ENCODE results near the gene SH3TC1. TPM values are rescaled to one million over a fixed set of nuclear protein-coding genes. Genes with fewer than 3 reads are reported as not detected.

The SH3TC1 gene
- total RNA-seq, 2 experiments from 2014 or later = 119 to 127 TPM

DNA sequence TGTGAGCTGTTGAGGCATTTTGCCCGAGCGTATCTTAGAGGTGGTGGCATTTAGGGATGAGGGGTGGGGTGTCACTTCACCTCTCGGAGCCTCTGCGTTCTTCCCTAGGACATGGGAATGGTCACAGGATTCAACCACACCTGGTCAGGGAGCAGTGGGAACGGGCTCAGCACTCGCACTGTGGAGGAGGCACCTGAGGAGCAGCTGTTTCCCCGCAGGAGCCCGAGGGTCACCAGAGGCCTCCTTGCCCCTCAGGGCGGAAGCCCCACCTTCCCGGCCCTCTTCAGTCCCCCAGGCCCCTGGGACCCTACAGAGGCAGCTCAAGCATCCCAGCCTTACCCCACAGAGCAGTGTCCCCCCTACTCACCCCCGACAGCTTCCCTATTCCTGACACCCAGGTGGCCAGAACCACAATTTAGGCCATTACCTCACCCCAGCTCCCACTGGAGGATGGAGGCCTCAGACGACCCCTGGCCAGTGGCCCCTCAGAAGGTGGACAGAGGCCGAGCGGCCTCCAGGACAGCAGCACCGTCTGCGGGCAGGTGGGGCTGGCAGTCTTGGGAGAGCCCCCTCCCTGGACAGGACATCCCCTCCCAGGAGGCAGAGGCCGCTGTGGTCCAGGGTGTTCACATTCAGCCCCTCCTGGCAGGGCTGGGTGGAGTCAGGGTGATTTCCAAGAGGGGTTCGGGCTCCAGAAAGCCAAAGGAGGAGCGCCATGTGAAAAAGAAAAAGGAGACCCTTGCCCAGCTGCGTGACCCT lies 66.3 kb downstream of the SH3TC1 start:
- H3K27me3 ChIP-seq (ENCODE audit: control insufficient read depth in 1 of 2, insufficient read depth in 2 of 2, low read length in 2 of 2) = peaks cover 2 to 6% of the 10 kb centered on the region in 2 experiments
- no peak overlapping the region for H3K27ac Mint-ChIP-seq

DNA sequence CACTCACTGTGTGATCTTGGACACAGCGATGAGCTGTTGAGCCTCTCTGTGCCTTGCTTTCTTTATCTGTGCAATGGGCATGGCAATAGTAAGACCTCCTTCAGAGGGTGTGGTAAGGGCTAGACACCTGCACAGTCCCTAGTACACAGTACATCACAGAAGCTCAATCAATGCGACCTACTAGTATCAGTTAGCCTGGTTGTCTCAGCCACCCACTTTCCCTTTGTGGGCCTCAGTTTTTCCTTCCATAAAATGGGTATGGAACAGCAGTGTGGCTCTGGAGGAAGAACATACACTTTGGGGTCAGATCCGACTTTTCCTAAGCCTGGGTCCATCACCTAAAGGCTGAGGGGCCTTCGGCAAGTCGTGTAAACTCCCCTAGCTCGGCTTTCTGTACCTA lies 67.0 kb downstream of the SH3TC1 start:
- Mint-ChIP-seq H3K4me1 (ENCODE audit: low read depth) (no peaks in the 10 kb centered on the region), H3K27ac (no peak overlapping the region), H3K9me3 (no peaks in the 10 kb centered on the region), H3K27me3 (peaks cover 16% of the 10 kb centered on the region), H3K4me3 (no peak overlapping the region), H3K36me3 (ENCODE audit: low read depth) (no peaks in the 10 kb centered on the region)
- H3K27ac ChIP-seq (ENCODE audit: low read depth in 1 of 2, low read length in 2 of 2) = no peak overlapping the region
- DNase-seq (no peak), ATAC-seq (ENCODE audit: poor library complexity) (no peak)
- H3K36me3 ChIP-seq (ENCODE audit: insufficient read depth, low read length) = no peaks in the 10 kb centered on the region
- intact Hi-C loops (cut with DNase I, micrococcal nuclease) = no loop called here
- TF ChIP-seq, protein P1, sequence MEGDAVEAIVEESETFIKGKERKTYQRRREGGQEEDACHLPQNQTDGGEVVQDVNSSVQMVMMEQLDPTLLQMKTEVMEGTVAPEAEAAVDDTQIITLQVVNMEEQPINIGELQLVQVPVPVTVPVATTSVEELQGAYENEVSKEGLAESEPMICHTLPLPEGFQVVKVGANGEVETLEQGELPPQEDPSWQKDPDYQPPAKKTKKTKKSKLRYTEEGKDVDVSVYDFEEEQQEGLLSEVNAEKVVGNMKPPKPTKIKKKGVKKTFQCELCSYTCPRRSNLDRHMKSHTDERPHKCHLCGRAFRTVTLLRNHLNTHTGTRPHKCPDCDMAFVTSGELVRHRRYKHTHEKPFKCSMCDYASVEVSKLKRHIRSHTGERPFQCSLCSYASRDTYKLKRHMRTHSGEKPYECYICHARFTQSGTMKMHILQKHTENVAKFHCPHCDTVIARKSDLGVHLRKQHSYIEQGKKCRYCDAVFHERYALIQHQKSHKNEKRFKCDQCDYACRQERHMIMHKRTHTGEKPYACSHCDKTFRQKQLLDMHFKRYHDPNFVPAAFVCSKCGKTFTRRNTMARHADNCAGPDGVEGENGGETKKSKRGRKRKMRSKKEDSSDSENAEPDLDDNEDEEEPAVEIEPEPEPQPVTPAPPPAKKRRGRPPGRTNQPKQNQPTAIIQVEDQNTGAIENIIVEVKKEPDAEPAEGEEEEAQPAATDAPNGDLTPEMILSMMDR (IDR thresholded peaks at IDR 0.05) = no peak
- H3K4me3 ChIP-seq (ENCODE audit: low read length) = no peak overlapping the region
- no peaks in the 10 kb centered on the region for H3K9me3 ChIP-seq (ENCODE audit: control insufficient read depth in 1 of 2, insufficient read depth in 1 of 2, low read length in 2 of 2)
- peaks cover 5 to 12% of the 10 kb centered on the region in 2 experiments for H3K27me3 ChIP-seq (ENCODE audit: control insufficient read depth in 1 of 2, insufficient read depth in 2 of 2, low read length in 2 of 2)
- CTCF ChIA-PET = no interaction called here
- no peaks in the 10 kb centered on the region for H3K4me1 ChIP-seq (ENCODE audit: insufficient read depth, low read length)
- POLR2A ChIA-PET = no interaction called here

More for the DNA sequence above, 66.3 kb downstream of the SH3TC1 start:
- H3K4me3 Mint-ChIP-seq = no peak overlapping the region
- peaks cover 14% of the 10 kb centered on the region for H3K27me3 Mint-ChIP-seq
- intact Hi-C loops (cut with DNase I, micrococcal nuclease) = no loop called here
- H3K27ac ChIP-seq (ENCODE audit: low read depth in 1 of 2, low read length in 2 of 2) = no peak overlapping the region
- H3K4me1 Mint-ChIP-seq (ENCODE audit: low read depth) = no peaks in the 10 kb centered on the region
- H3K36me3 Mint-ChIP-seq (ENCODE audit: low read depth) = no peaks in the 10 kb centered on the region
- H3K9me3 Mint-ChIP-seq = no peaks in the 10 kb centered on the region
- no peak overlapping the region for H3K4me3 ChIP-seq (ENCODE audit: low read length)
- ATAC-seq (ENCODE audit: poor library complexity) (no peak), DNase-seq (no peak)
- TF ChIP-seq, protein P1 (IDR thresholded peaks at IDR 0.05) = no peak
- no peaks in the 10 kb centered on the region for H3K36me3 ChIP-seq (ENCODE audit: insufficient read depth, low read length)
- POLR2A ChIA-PET = no interaction called here
- H3K9me3 ChIP-seq (ENCODE audit: control insufficient read depth in 1 of 2, insufficient read depth in 1 of 2, low read length in 2 of 2) = no peaks in the 10 kb centered on the region
- no peaks in the 10 kb centered on the region for H3K4me1 ChIP-seq (ENCODE audit: insufficient read depth, low read length)
- CTCF ChIA-PET = no interaction called here

DNA sequence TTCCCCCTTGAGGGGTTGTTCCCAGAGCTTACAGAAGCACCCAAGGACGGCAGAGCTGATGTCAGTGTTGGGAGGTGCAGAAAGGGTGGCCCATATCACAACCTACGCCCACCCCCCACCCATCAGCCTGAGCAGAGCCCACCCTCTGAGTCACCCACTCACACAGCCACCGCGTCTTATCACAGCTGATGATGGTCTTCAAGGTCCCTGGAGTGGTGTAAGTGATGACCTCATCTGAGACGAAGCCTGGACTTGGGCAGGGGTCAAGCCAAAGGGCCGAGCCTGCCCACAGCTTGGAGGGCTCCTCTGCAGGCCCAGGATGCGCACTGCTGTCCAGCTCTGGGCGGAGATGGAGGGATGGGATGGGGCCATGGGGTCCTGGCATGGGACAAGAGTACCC lies 67.4 kb downstream of the SH3TC1 start:
- no peaks in the 10 kb centered on the region for H3K9me3 ChIP-seq (ENCODE audit: control insufficient read depth in 1 of 2, insufficient read depth in 1 of 2, low read length in 2 of 2)
- Mint-ChIP-seq H3K27ac (no peak overlapping the region), H3K27me3 (peaks cover 20% of the 10 kb centered on the region), H3K36me3 (ENCODE audit: low read depth) (no peaks in the 10 kb centered on the region), H3K4me1 (ENCODE audit: low read depth) (no peaks in the 10 kb centered on the region), H3K4me3 (no peak overlapping the region), H3K9me3 (no peaks in the 10 kb centered on the region)
- no peak overlapping the region for H3K4me3 ChIP-seq (ENCODE audit: low read length)
- DNase-seq (no peak), ATAC-seq (ENCODE audit: poor library complexity) (no peak)
- no peaks in the 10 kb centered on the region for H3K4me1 ChIP-seq (ENCODE audit: insufficient read depth, low read length)
- ChIA-PET CTCF (no interaction called here), POLR2A (no interaction called here)
- TF ChIP-seq, protein P1 (IDR thresholded peaks at IDR 0.05) = no peak
- no peak overlapping the region for H3K27ac ChIP-seq (ENCODE audit: low read depth in 1 of 2, low read length in 2 of 2)
- intact Hi-C loops (cut with DNase I, micrococcal nuclease) = no loop called here
- H3K27me3 ChIP-seq (ENCODE audit: control insufficient read depth in 1 of 2, insufficient read depth in 2 of 2, low read length in 2 of 2) = peaks cover 5 to 15% of the 10 kb centered on the region in 2 experiments
- no peaks in the 10 kb centered on the region for H3K36me3 ChIP-seq (ENCODE audit: insufficient read depth, low read length)

Data from CD4-positive, alpha-beta T cell (primary cell).